ENCODE results near the gene NAALADL2. TPM values are rescaled to one million over a fixed set of nuclear protein-coding genes. Genes with fewer than 3 reads are reported as not detected.

Gene NAALADL2
- total RNA-seq, 2 donors from 2014 or later: 0.35 TPM; not detected in 1

DNA sequence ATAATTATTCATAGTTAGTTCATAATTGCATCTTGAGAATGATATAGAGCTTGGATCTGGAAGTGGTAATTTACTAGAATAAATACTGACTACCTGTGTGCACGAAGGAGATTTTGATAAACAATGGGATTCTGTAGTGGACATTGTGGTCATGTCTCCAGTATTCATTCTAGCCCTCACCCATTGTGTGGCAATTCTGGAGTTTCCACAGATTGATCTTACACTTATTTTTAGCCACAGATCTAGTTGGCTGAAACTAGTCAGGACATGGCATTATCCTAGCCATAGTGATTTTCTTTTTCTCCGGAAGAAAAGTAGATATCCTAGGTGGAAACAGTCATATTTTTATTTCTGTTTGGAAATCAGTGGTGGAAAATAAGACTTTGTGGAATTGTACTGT, 833.1 kb downstream of the NAALADL2 start:
- Mint-ChIP-seq H3K9me3 (peaks cover 0 to 3% of the 10 kb centered on the region in 2 donors), H3K36me3 (no peaks in the 10 kb centered on the region), H3K27ac (no peak overlapping the region)
- ATAC-seq (no peak), DNase-seq (ENCODE audit: low spot score in 2 of 2) (no peak)

DNA sequence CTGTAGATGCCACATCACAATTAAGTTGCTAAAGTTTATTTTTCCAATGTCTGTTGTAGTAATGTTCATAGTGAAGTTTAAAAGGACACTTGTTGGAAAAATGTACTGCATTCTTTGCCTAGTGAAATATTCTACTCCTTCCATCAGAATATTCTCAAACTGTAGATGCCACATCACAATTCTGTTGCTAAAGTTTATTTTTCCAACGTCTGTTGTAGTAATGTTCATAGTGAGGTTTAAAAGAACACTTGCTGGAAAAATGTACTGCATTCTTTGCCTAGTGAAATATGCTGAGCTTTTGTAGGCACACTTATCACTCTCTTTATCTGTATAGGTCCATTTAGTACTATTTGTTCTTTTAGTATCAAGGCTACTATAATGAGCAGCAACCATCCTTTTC, 836.1 kb downstream of the NAALADL2 start:
- Mint-ChIP-seq H3K36me3 (no peaks in the 10 kb centered on the region), H3K27ac (no peak overlapping the region), H3K9me3 (peaks cover 0 to 3% of the 10 kb centered on the region in 2 donors)
- ATAC-seq: no peak
- DNase-seq (ENCODE audit: low spot score in 2 of 2): no peak

DNA sequence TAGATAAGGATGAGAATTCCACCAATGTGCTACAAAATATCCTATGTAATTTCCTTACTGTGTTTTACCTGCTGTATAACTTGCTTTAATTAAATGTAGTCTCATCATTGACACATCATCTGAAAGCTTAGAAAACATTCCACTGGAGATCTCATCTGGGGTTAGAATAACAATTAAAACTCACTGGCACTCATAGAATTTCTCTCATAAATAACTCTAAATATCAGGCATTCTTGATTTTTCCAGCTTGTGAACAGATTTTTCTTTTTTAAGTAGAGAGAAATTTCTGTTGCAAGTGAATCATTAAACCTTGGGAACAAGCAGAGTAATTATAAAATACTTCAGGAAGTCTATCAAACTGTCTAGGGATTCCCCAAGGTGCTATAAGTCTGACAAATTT, 843.8 kb downstream of the NAALADL2 start:
- Mint-ChIP-seq H3K9me3 (peaks cover 12 to 18% of the 10 kb centered on the region in 2 donors), H3K36me3 (peaks cover 0 to 6% of the 10 kb centered on the region in 2 donors), H3K27ac (no peak overlapping the region)
- no peak for ATAC-seq
- DNase-seq (ENCODE audit: low spot score in 2 of 2): no peak

DNA sequence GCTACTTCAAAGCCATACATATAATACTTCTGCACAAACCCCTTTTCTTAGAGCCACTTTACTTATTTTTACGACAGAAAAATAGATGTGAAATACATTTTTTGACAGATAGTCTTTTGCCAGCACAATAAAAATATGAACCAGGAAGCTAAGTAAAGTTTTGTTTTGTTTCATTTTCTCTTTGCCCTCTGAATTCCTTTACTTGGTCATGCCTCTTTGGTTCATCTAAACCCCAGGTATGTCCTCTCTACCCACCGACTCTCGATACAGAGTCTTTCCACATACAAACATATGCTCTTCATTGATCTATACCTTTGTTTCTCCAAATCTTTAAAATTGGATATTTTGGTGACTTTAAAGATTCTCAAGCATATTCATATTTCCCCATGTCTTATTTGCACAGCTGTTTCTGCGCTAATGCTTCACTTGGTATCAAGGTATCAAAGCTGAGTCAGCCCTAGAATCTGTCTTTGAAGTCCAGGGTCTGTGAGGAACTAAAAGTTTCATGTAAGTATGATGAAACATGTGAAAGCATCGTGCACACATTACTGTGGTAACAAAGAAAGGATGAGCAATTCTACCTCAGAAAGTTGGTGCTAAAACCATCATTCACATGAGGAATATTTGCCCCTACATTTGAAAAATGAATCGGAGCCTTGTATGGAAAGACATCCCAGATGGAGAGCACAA, 845.4 kb downstream of the NAALADL2 start:
- Mint-ChIP-seq H3K36me3 (peaks cover 0 to 6% of the 10 kb centered on the region in 2 donors), H3K27ac (no peak overlapping the region), H3K9me3 (peaks cover 12 to 20% of the 10 kb centered on the region in 2 donors)
- ATAC-seq: no peak
- DNase-seq (ENCODE audit: low spot score in 2 of 2): no peak

DNA sequence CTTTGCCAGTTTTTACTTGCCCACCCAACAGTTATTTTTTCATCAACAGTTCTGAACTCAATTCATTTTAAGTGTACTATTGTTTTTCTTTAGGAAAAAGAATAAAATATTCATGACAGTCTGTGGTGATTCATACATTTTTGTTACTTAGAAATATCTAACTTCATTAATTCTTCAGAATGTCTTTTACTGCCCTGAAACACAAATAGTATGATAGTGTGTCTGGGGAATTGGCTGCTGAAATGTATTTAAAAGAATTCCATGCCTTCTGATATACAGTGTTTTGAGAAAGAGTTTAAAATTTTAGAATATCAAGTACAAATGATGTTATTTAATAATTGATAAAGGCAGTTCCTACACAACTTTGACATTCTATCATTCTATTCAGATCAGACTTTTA, 854.1 kb downstream of the NAALADL2 start:
- no peak for DNase-seq (ENCODE audit: low spot score in 2 of 2)
- H3K9me3 Mint-ChIP-seq: peaks cover 0 to 11% of the 10 kb centered on the region in 2 donors
- no peak for ATAC-seq
- H3K36me3 Mint-ChIP-seq: no peaks in the 10 kb centered on the region
- H3K27ac Mint-ChIP-seq: no peak overlapping the region

DNA sequence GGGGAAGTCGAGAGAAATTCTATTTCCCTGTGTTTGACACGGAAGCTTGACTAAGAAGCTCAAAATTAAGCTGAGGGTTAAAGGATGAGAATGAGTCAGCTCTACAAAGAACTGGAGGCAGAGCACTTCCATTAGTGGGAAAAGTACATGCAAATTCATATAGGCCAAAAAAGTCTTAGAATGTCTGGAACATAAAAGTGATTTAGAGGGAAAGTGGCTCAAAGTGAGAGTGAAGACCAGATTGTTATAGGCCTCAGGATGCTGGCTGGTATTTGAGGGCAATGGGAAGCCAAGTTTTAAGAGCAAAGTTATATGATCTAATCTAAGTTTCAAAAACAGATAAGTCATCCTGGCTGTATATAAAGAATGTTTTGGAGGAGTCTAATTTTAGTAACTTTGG, 857.3 kb downstream of the NAALADL2 start:
- Mint-ChIP-seq H3K27ac (no peak overlapping the region), H3K36me3 (no peaks in the 10 kb centered on the region), H3K9me3 (peaks cover 0 to 6% of the 10 kb centered on the region in 2 donors)
- ATAC-seq: no peak
- DNase-seq (ENCODE audit: low spot score in 2 of 2): no peak

DNA sequence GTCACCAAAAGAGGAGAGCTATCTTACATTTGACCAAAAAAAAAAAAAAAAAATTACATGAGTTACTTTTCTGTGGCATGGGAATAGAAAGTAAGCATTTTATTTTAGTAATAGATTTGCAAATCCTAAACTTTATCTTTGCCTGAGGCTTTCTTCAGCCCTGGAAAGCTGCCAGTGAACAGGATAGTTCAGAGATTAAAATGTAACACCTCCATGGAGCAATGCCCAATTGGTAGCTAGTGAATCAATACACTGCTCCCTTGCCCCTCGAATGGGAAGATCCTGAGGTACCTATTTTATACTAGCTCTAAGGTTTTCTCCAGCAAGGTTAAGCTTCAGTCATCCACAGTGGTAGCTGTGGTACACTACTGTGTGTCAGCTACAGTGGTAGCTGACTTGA, 867.1 kb downstream of the NAALADL2 start:
- H3K36me3 Mint-ChIP-seq: no peaks in the 10 kb centered on the region
- H3K27ac Mint-ChIP-seq: no peak overlapping the region
- no peak for DNase-seq (ENCODE audit: low spot score in 2 of 2)
- ATAC-seq: no peak
- peaks cover 5 to 11% of the 10 kb centered on the region in 2 donors for H3K9me3 Mint-ChIP-seq

DNA sequence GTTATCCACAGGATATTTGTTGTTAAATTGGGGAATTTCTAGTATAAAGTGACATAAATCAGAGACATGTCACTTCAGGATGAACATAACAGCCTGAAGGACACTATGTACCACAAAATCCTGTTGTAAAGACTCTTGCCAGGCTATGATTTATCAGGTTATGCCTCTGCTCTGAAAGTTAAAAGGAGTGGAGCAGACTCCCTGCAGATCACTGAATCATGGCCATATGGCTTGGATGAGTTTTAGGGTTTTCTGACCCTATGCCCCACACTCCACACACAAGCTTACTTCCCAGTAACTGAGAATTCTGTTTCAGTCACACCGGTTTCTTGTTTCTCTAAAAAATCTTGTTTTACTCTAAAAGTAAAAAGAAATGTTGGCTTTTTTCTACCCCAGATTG, 869.4 kb downstream of the NAALADL2 start:
- DNase-seq (ENCODE audit: low spot score in 2 of 2): no peak
- Mint-ChIP-seq H3K9me3 (peaks cover 17 to 20% of the 10 kb centered on the region in 2 donors), H3K36me3 (no peaks in the 10 kb centered on the region), H3K27ac (no peak overlapping the region)
- ATAC-seq: no peak

DNA sequence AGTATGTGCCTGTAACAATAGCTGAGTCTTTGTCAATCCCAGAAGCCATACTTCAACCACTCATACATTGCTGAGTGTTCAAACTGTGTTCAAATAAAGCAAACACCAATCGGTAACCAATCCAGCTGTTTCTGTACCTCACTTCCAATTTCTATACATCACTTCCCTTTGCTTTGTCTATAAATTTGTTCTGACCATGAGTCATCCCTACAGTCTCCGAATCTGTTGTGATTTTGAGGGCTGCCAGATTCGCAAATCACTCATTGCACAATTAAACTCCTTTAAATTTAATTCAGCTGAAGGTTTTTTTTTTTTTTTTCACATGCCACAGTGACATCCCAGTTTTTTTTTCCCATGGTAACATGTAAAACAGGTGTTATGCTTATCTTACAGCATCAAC, 870.3 kb downstream of the NAALADL2 start:
- DNase-seq (ENCODE audit: low spot score in 2 of 2): no peak
- Mint-ChIP-seq H3K27ac (no peak overlapping the region), H3K9me3 (peaks cover 16 to 17% of the 10 kb centered on the region in 2 donors), H3K36me3 (no peaks in the 10 kb centered on the region)
- ATAC-seq: no peak

DNA sequence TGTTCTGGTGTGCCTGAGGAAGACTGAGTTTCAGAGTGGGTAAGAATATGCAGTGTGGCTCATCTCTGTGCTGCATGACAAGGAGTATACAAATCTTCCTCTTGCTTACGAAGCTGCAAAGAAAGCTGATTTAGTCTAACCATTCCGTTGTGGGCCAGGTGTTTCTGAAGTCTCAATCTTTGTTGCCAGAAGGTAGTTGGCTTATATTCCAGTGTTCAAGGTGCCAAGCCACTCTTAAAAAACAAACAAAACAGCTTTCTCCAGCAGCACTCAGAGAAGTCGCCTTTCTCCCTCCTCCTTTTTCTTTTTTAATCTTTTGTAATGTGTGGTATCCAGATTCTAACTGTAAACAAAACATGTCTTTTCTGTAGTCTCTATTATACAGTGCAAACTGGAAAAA, 872.4 kb downstream of the NAALADL2 start:
- H3K27ac Mint-ChIP-seq: no peak overlapping the region
- ATAC-seq (no peak), DNase-seq (ENCODE audit: low spot score in 2 of 2) (no peak)
- peaks cover 22 to 23% of the 10 kb centered on the region in 2 donors for H3K9me3 Mint-ChIP-seq
- peaks cover 0 to 6% of the 10 kb centered on the region in 2 donors for H3K36me3 Mint-ChIP-seq

DNA sequence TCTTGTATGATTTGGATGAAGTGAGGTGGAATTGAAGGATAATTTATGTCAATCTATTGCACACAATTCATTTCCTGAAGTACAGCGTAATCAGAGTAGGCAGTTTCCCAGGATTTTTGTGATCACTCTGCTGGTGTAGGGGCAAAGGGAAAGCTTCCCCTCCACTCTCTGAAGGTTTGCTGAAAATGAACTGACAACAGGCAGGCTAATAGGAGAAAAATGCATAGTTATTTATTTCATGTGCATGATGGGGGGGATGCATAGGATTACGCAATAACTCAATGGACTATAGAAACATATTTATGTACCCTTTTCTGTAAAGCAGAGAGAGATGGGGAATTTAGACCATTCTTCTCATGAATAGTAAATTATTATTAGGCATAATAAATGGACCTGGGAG, 872.9 kb downstream of the NAALADL2 start:
- peaks cover 22 to 23% of the 10 kb centered on the region in 2 donors for H3K9me3 Mint-ChIP-seq
- ATAC-seq (no peak), DNase-seq (ENCODE audit: low spot score in 2 of 2) (no peak)
- H3K36me3 Mint-ChIP-seq: peaks cover 0 to 6% of the 10 kb centered on the region in 2 donors
- H3K27ac Mint-ChIP-seq: no peak overlapping the region

DNA sequence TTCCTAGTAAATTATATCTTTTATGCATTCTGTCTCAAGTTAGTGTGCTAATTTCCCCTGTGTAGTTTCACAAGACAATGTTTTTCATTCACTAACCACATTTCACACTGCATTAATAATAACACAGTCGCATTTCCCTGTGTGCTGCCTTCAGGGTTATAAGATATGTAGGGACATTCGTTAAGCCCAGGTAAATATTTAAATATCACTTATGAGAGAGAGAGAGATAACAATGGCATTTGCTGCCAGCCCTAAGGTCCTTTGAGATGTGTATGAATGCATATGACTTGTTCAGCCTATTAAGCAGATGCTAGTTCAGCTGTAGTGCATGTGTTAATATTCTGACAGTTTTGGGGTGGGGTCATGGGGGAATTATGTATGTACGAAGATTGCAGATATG, 876.7 kb downstream of the NAALADL2 start:
- Mint-ChIP-seq H3K36me3 (peaks cover 0 to 6% of the 10 kb centered on the region in 2 donors), H3K27ac (no peak overlapping the region), H3K9me3 (peaks cover 19 to 24% of the 10 kb centered on the region in 2 donors)
- ATAC-seq: no peak
- DNase-seq (ENCODE audit: low spot score in 2 of 2): no peak

DNA sequence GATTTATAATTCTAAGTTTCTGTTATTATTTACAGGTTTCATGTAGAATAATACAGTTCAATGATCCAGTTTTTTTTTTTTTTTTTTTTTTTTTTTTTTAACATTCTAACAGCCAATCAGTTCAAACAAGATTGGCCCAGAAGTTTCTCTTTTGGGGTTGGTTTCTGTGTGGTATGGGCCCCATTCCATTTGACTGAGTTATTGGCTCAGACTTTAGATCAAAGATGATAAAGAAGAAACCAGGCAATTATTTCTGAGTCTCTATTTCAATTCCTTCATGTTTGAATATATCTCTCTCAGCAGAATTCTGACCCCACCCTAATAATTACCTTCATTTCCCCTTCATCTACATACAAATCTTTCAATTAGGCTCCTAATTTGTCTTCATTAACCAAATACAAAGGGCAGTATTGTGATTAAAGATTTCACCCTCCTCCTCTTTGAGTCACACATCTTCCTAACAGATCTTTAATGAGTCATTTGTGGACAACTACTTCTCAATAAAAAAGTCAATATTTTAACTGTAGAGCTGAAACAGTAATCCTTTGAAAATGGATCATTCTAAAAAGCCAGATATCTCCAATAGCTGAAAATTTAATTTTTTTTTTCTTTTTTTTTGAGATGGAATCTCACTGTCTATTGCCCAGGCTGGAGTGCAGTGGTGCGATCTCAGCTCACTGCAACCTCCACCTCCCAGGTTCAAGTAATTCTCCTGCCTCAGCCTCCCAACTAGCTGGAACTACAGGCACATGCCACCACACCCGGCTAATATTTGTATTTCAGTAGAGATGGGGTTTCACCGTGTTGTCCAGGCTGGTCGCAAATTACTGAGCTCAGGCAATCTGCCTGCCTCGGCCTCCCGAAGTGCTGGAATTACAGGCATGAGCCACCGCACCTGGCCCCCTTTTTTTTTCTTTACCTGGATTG, 878.8 kb downstream of the NAALADL2 start:
- peaks cover 0 to 6% of the 10 kb centered on the region in 2 donors for H3K36me3 Mint-ChIP-seq
- DNase-seq (ENCODE audit: low spot score in 2 of 2) (no peak), ATAC-seq (no peak)
- no peak overlapping the region for H3K27ac Mint-ChIP-seq
- peaks cover 11 to 18% of the 10 kb centered on the region in 2 donors for H3K9me3 Mint-ChIP-seq

DNA sequence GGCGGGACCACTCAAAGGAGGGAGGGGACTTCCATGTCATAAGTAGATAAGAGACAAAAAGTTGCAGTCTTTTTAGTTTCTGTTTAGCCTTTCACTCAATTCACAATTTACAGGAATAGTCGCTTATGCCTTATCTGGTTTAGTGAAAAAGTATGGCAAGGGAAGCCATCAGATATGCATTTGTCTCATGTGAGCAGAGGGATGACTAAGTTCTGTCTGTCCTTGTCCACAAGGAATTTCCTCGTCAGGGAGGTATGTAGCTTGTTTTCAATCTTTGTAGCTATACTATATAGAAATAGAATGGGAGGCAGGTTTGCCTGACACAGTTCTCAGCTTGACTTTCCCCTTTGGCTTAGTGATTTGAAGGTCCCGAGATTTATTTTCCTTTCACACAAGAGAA, 882.8 kb downstream of the NAALADL2 start:
- peaks cover 5 to 15% of the 10 kb centered on the region in 2 donors for H3K9me3 Mint-ChIP-seq
- ATAC-seq (no peak), DNase-seq (ENCODE audit: low spot score in 2 of 2) (no peak)
- no peak overlapping the region for H3K27ac Mint-ChIP-seq
- H3K36me3 Mint-ChIP-seq: no peaks in the 10 kb centered on the region

DNA sequence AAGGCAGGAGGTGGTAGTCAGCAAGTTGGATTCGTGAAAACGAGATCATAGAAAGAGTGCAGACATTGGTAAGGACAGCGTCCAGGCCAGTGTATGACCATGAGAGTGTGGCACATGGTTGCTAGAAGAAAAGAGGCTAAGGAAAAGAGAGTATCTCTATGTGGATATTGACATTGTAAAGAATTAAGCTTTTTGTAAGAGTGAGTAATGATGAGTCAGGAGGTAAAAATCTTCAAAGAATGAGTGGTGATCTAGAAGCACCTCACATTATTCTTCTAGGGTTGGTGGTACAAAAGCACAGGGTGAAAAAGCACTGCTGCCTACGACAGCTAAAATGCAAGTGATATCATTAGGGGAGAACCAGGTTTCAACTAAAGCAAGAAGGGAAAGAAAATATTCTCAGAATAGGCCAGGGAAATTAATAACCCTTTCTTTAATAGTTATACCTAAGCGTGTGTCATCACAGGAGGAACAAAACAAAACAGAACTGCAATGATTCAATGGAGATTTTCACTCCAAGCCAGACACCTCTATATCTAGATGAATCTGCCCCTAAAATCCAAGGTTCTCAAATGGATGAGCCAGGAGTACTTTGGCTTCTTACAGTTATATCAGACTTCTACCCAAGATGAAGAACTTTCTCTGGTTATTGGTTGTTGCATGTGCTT, 884.7 kb downstream of the NAALADL2 start:
- DNase-seq (ENCODE audit: low spot score in 2 of 2) (no peak), ATAC-seq (no peak)
- Mint-ChIP-seq H3K9me3 (peaks cover 5 to 15% of the 10 kb centered on the region in 2 donors), H3K36me3 (no peaks in the 10 kb centered on the region), H3K27ac (no peak overlapping the region)

DNA sequence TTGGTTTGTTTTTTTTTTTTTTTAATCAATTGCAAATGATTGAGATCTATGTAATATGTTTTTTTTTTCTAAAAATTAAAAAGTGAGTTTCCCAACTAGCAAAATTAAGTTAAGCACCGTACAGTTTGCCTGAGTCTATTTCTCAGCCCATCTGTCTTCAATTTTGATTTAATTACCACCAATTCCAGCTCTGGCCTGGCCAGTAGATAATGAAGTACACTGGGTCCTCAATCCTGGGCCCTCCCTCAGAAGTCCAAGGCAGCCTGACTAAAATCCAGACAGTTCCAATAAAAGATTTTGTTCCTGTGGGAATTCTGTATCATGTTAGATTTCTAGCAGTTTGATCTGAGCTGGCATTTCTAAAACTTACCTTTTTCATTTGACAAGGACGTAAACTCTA, 887.2 kb downstream of the NAALADL2 start:
- Mint-ChIP-seq H3K36me3 (no peaks in the 10 kb centered on the region), H3K27ac (no peak overlapping the region), H3K9me3 (peaks cover 5 to 10% of the 10 kb centered on the region in 2 donors)
- DNase-seq (ENCODE audit: low spot score in 2 of 2): no peak
- ATAC-seq: no peak
